SW480 (cell line): Measurements from ENCODE around the gene CXXC1.
"Not testable (repeated sequence)": the region's sequence is repeated elsewhere in the genome, so short reads cannot be mapped to it uniquely, and the experiment has no call there.

Source experiments
- DNase-seq: peaks from one replicate; pipeline ENCODE4 v3.0.0-alpha.2; 2016; ENCODE audit warnings: low spot score

Gene CXXC1

GRCh38 chr18:50297621-50298442 lies 10.3 kb upstream of the CXXC1 start:
- DNase-seq, result no peak

GRCh38 chr18:50293039-50293438 lies 5.5 kb upstream of the CXXC1 start:
- DNase-seq, result no peak

- DNase-seq, result no peak
Measured at GRCh38 chr18:50289108-50289443, 1.6 kb upstream of the CXXC1 start.

GRCh38 chr18:50288348-50289107 lies 1.0 kb upstream of the CXXC1 start:
- DNase-seq, result not testable (repeated sequence)

DNA sequence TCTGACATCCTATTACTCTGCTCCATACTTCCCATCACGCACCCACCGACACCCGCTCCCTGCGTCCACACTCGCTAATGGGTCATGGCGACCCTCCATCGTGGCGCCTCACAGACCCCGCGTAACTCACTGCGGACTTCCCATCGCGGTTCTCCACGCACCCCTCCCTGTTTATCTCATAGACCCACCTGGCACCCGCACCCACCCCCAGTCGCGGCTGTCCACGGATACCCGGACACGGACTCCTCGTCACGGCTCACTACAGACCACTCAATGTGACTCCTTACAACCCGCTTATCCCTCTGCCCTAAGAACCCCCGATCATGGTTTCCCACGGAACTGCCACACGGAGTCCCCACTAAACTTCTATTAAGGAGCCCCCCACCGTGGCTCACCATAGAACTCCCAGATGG lies 458 bp downstream of the CXXC1 start:
- DNase-seq, result no peak

DNA sequence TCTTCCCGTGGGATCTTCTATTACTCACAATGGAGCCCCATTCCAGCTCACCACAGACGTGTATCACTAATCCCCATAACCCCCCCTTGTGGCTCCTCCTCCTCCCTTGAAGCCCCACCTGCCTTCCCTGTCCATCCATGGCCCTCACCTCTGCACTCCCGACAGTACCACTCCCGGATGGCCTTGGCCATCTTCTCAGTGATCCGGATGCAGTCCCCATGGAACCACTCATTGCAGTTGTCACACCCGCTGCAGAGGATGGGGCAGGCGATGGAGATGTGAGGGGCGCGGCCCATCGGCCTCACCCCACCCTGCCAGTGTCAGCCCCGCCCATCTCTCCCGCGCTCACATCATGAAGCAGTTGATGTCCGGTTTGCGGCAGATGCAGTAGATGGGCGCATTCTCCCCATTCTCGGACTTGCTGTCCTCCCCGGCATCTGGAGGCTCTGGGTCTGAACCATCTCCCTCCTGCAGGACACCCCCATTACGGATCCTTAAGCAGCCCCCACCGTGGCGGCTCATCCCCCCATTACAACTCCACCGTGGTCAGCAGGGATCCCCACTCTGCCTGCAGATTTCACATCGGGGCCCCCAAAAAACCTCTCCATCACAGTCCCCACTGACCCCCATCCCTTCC lies 983 bp downstream of the CXXC1 start:
- DNase-seq, result peak; percentile 37

- DNase-seq, result no peak
Measured at GRCh38 chr18:50285631-50286321, 1.7 kb downstream of the CXXC1 start.

DNA sequence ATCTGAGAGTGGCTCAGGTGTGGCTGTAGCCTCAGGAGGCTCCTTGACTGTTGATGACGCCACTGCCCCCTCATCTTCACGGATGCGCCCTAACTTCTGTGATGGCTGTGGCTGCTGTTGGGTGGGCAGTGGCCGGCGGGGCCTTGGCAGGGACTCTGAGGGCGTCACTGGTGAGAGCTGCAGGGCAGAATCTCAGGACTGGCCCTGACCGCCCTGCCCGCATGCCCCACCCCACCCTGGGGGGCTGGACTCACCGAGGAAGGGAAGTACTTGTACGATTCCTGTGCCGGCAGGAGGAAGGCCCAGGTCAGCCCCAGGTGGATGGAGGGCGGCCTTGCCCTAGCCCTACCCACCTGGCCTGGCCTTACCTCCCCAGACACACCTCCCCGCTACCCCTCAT lies 2.4 kb downstream of the CXXC1 start:
- DNase-seq, result no peak

DNA sequence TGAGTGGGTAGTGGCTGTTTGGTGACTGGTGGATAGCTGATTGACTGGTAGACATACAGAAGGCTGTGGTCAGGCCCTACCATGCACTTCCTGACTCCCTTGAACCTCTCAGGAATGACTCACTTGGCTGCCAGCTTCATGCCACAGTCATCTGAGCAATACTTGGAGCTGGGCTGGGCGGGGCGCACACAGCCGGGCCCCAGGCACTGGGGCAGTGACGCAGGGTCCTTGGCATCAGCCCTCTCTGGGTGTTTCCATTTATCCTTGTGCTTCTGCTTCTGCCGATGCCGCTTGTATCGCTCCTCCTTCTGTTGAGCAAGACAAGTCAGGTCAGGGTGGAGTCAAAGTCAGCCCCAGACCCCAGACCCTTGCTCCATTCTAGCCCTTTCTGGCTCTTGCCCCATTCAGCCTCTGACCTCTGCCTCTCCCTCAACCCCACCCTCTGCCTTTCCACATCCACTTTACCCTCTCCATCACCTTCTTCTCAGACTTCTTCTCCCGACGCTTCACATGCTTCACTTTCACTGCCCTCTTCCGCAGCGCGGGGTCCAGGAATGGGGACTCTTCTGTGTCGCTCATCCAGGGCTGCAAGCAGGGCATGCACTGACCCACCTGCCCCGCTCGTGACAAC lies 3.1 kb downstream of the CXXC1 start:
- no peak for DNase-seq

DNA sequence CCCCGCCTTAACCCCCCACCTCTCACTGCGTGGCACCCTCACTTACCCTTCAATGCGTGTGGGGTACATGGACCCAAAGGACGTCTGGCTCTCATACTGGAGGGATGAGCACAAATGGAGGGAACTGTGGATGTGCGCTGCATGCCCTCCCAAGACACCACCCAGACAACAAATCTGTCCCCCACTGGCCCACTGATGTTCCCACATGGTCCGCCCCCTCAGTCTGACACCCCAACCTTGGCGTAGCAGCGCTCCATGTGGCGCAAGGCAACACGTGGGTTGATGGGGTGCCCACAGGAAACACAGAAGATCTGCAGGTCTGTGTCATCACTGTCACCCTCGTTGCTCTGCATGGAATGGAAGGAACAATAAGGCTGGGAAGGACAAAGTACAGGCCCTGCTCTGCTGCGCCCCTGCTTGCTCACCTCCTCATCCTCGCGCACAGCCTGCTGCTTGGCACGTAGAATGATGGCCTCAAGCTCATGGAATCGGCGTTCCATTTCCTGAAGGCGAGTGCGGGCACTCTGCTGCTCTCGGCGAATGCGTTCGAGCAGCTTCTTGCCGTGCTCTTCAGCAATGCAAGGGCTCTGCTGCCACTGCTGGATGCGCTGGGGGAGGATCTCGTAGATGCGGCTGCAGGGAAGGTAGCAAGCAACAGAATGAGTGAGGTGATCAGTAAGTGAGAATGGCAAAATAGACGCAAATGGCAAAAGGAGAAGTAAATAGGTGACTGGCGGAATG lies 3.9 kb downstream of the CXXC1 start:
- no peak for DNase-seq

GRCh38 chr18:50282521-50283335 lies 4.8 kb downstream of the CXXC1 start:
- DNase-seq, result no peak

DNA sequence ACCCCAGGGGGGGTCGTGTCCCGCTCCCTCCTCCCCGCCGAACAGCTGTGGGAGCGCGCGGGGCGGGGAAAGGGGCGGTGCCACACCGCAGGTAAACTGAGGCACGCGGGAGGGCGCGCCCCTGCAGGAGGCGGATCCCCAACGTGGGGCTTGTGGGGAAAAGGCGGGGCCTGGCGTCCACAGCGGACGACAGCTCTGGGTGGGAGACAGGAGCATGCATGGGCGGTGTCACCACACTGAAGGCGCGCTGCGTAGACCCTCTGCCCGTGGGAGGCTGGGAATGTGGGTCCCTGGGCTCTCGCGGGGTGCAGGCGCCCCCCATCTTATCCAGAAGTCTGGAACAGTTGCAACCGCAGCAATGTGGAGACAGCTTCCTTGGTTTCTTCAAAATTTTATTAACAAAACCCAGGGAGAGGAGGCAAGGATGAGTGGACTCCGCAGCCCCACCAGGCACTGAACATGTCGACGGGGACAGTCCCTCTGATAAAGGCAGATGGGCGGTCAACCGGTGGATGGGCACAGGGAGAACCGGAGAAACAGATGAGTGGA lies 5.4 kb downstream of the CXXC1 start:
- DNase-seq, result no peak

DNA sequence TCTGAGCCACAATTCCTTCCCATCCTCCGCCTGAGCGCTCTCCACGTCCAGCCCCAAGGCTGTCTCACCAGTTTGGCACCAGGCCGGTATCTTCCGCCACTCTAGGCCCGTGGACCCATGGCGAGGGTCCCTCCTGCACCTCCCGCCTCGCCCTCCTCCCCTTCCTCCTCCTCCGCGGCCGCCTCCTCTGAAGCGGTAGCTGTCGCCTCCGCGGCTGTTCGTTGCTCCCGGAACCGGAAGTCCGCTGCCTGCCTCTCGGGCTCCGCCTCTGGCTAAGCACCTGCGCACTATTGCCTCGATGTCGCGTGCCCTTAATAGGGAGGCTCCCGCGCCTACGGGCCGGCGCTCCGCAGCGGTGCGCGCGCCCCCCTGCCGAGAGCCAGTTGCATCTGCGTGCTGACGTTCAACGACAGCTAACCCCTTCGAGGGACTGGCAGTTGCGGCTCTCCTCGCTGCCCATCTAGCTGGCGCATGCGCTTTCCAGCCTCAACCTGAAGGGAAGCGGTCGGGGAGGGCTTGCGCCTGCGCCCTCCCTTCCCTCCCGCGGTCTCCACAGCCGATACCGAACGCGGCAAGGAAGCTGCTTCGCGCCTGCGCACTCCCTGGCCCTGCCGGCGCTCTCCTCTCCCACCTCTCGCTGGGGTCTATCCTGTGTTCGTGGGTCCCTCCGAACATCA lies 6.1 kb downstream of the CXXC1 start, which contains the start of gene MBD1:
MBD1 (minus strand) TSS at position 229 of the 677 bp plus-strand sequence. CDS start 1,531 bp downstream, outside the sequence.
- peak; percentile 90 for DNase-seq

GRCh38 chr18:50280707-50281294 lies 6.7 kb downstream of the CXXC1 start:
- no peak for DNase-seq

DNA sequence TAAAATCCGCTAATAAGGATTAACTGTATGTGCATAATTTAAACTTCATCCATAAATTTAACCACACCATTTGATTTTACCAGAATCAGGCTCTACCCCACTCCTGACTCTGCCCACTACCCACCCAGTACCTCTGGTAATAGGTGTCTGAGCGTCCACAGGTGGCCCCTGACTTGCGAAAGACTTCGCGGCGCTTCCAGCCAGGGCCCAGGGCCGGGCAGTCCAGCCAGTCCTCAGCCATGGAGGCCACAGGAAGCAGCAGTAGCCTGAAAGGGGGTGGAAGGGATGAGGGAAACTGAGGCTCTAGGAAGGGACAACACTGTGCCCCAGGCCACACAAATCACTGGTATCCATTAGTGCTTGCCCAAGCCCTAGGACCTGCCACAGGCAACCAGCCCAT lies 7.7 kb downstream of the CXXC1 start:
- no peak for DNase-seq

DNA sequence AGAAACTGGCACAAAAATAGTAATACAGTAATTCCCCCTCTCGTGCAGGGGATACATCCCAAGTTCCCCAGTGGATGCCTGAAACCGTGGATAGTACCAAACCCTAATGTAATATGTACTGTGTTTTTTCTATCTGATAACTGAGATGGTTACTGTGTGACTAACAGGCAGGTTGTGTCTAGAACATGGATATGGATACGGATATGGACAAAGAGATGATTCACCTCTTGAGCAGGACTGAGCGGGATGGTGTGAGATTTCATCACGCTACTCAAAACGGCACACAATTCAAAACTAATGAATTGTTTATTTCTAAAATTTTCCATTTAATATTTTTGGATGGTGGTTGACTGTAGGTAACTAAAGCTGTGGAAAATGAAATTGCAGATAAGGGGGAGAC lies 9.6 kb downstream of the CXXC1 start:
- no peak for DNase-seq

DNA sequence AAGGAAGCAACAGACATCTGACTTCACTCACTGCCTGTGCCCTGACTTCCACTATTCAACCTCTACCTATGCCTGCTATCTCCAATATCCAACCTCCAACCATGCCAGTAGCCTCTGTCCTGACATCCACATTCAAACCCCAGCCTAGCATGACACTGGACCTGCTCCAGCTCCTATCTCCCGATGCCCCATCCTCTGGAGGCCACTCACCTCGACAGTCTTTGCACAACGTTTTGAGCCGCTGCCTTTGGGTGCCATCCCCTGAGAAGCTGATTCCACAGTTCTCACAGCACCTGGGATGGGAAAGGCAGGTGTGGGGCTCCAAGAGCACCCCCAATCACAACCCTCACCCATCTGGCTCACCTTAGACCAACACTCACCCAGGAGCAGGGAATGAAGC lies 11.0 kb downstream of the CXXC1 start:
- DNase-seq, result no peak

- DNase-seq, result no peak
Measured at GRCh38 chr18:50275503-50276036, 11.9 kb downstream of the CXXC1 start.

DNA sequence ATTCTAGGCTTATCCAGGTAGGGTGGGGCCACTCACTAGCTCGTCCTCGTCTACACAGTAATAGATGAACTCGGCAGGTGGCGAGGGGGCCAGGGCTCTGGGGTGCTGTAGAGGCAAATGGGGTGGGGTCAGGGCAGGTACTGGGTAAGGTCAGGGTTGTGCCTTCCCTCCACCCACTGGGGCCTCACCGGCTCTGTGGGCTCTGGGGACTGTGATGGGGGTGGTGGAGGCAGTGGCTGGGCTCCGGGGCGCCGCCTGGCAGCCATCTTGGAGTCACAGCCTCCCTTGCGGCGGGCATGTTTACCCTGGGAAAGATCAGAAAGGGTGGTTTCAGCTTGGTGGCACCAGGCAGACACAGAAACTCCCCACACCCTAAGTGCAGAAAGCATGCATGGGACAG lies 12.6 kb downstream of the CXXC1 start:
- DNase-seq, result no peak
